GM12875 (cell line): ENCODE measurements around the gene GMPPB.
A peak's percentile ranks its signal among the peaks of the same experiment; 100 is the strongest.

Experiments
- H3K4me3 ChIP-seq: one replicate; pipeline ENCODE4 v1.5.1; 2011; ENCODE audit warnings: low read depth, low read length, control low read depth
- TF ChIP-seq, protein P1 (sequence below): IDR thresholded peaks from 2 replicates; pipeline ENCODE4 v1.5.1; 2011; ENCODE audit warnings: low read depth, mild to moderate bottlenecking, control low read depth, inconsistent platforms, low read length, moderate library complexity, borderline replicate concordance; ENCODE audit not compliant: insufficient read depth

The GMPPB gene

DNA sequence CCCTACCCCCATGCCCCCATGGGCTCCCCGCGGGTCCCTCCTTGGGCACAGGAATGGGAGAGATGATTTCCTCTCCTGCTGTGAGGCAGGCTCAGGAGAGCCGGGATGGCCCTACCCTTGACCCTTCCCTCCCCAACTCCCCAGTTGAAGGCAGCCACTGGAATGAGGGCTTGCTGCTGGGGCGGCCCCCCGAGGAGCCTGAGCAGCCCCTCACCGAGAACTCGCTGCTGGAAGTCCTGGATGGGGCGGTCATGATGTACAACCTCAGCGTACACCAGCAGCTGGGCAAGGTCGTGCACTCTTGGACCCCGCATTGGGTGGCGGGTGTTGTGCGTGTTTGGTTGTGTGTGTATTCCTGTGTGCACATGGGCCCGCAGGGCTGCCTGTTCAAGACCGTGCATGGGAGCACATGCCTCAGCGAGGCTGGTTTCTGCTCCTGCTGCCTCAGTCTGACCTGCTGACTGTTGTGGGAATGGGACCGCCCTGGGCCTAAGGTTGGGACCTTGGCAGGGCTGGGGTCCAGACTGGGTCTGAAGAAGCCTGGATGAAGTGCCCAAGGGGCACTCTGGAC is 18.3 kb downstream of the GMPPB start:
- TF ChIP-seq, protein P1, sequence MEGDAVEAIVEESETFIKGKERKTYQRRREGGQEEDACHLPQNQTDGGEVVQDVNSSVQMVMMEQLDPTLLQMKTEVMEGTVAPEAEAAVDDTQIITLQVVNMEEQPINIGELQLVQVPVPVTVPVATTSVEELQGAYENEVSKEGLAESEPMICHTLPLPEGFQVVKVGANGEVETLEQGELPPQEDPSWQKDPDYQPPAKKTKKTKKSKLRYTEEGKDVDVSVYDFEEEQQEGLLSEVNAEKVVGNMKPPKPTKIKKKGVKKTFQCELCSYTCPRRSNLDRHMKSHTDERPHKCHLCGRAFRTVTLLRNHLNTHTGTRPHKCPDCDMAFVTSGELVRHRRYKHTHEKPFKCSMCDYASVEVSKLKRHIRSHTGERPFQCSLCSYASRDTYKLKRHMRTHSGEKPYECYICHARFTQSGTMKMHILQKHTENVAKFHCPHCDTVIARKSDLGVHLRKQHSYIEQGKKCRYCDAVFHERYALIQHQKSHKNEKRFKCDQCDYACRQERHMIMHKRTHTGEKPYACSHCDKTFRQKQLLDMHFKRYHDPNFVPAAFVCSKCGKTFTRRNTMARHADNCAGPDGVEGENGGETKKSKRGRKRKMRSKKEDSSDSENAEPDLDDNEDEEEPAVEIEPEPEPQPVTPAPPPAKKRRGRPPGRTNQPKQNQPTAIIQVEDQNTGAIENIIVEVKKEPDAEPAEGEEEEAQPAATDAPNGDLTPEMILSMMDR, result no peak
- H3K4me3 ChIP-seq, result no peak overlapping the region

DNA sequence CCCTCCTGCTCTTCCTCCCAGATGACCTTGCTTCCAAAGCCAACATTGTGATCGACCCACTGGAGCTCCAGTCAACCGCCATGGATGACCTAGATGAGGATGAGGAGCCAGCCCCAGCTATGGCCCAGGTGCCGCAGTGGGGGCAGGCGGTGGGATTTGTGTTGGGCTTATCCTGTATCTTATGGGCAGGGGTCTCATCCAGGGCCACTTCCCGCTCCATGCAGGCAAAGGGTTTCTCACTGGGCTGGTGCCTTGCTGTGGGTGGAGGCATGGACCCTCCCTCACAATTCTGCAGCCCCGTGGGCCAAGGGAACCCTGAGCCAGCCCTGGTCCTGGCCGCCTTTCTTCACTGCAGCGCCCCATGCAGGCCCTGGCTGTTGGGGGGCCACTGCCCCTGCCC is 19.1 kb downstream of the GMPPB start:
- no peak overlapping the region for H3K4me3 ChIP-seq
- TF ChIP-seq, protein P1, result no peak

- TF ChIP-seq, protein P1, result no peak
- no peak overlapping the region for H3K4me3 ChIP-seq
These were observed 19.8 kb downstream of the GMPPB start for GRCh38 chr3:49703956-49704355.

GRCh38 chr3:49703443-49703927 is 20.3 kb downstream of the GMPPB start:
- TF ChIP-seq, protein P1, result peak; percentile 94

DNA sequence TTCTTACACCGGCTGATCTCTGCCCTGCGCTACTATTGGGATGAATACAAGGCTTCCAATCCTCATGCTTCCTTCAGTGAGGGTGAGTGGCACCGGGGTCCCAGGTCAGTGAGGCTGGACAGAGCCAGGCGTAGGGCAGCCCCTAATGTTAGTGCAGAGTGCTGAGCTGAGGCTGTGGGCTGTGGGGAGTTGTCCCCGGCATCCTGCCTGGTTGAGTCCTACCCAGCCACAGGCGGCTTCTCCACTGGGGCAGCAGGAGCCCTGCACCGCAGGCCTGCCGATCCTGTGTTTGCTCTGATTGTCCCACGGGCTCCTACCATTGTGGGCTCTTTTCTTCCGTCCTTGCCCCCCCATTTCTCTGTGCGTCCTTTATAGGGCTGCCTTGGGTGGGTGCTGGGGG is 21.1 kb downstream of the GMPPB start:
- no peak overlapping the region for H3K4me3 ChIP-seq
- TF ChIP-seq, protein P1, result no peak

More at GRCh38 chr3:49703443-49703927, 20.3 kb downstream of the GMPPB start:
- H3K4me3 ChIP-seq, result no peak overlapping the region

DNA sequence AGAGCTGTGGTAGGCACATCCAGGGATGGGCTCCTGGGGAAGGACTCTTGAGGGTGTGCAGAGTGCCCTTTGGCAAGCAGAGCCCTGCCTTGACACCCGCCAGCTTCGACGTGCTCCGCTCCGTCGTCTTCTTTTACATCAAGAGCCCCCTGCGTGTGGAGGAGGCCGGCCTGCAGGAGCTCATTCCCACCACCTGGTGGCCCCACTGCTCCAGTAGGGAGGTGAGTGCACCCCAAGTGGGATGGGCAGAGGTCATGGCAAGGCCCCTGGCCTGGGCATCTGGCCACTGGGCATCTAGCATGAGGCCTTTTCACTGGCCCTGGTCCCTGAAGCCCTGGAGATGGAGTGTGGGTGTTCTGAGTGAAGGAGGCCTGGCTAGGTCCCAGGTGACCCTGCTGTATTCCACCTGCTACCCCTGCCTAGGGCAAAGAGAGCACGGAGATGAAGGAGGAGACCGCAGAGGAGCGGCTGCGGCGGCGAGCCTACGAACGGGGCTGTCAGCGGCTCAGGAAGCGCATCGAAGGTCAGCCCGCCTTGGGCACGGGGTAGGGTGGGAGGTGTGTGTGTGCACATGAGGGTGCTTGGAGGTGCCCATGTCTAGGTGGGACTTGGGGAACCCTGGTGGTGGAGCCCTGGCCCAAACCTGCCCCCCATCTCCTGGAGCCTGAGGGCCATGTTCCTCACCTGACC is 22.2 kb downstream of the GMPPB start:
- TF ChIP-seq, protein P1, result peak; percentile 32; the same call in 1 of the 2 replicates
- H3K4me3 ChIP-seq, result no peak overlapping the region
